Heart left ventricle (tissue), 16 donors: ENCODE measurements around the gene NIBAN1. TPM values are rescaled to one million over a fixed set of nuclear protein-coding genes. Genes with fewer than 3 reads are reported as not detected.
A peak's percentile ranks its signal among the peaks of the same experiment; 100 is the strongest.

ENCODE experiments used
- ATAC-seq, 4 donors: fragments of 200-7000 bp; cut with Tn5 transposase; one replicate each; pipeline ENCODE4 v1.9.1; 2020 to 2022; ENCODE audit warnings: moderate library complexity in 4 of 4, mild to moderate bottlenecking in 3 of 4, moderate number of reproducible peaks in 1 of 4
- DNase-seq, 5 donors: peaks; one replicate each; pipeline ENCODE4 v3.0.0-alpha.2; 2020
- H3K27ac ChIP-seq, 12 donors: fragments of 200-600 bp; sonication (generic) in 4 of 12; one replicate each; pipeline versions ENCODE4 v1.5.0 to v1.8.0; 2016 to 2022; ENCODE audit warnings: mild to moderate bottlenecking in 2 of 12
- H3K27me3 ChIP-seq, 9 donors: fragments of 200-600 bp; sonication (generic) in 2 of 9; one replicate each; pipeline versions ENCODE4 v1.5.1 to v1.8.0; 2016 to 2022; ENCODE audit warnings: mild to moderate bottlenecking in 3 of 9
- H3K36me3 ChIP-seq, 9 donors: fragments of 200-600 bp; sonication (generic) in 2 of 9; one replicate each; pipeline versions ENCODE4 v1.5.0 to v1.8.0; 2018 to 2022; ENCODE audit warnings: mild to moderate bottlenecking in 2 of 9
- H3K4me1 ChIP-seq, 12 donors: fragments of 200-600 bp; sonication (generic) in 4 of 12; one replicate each; pipeline versions ENCODE4 v1.5.0 to v1.8.0; 2016 to 2022; ENCODE audit warnings: mild to moderate bottlenecking in 3 of 12
- H3K4me3 ChIP-seq, 12 donors: fragments of 200-600 bp; sonication (generic) in 4 of 12; one replicate each; pipeline versions ENCODE4 v1.5.0 to v1.8.0; 2017 to 2022; ENCODE audit warnings: mild to moderate bottlenecking in 9 of 12, moderate library complexity in 4 of 12
- H3K9me3 ChIP-seq, 12 donors: fragments of 200-600 bp; sonication (generic) in 4 of 12; one replicate each; pipeline versions ENCODE4 v1.5.0 to v1.8.0; 2016 to 2022; ENCODE audit warnings: mild to moderate bottlenecking in 1 of 12
- POLR2A ChIP-seq, 2 donors: fragments of 450-650 bp; IDR thresholded peaks; one replicate each; pipeline ENCODE4 v1.6.1; 2017; ENCODE audit warnings: antibody characterized with exemption in 2 of 2, mild to moderate bottlenecking in 2 of 2, moderate library complexity in 2 of 2
- WGBS, 4 donors: extraction: QIAGEN DNeasy Blood & Tissue Kit in 2 of 4; methylation state at CpG; one replicate each; pipeline versions ENCODE4 v1.1.5 to v1.1.7; 2013 to 2018; 5-methylcytosine and 5-hydroxymethylcytosine counted together
- intact Hi-C, 10 donors: fragments of 100-400 bp; cut with DNase I; formaldehyde crosslinking; loops; one replicate each; pipeline versions ENCODE4 v1.11.1 to v1.14.2; 2022
- polyA plus RNA-seq, 2 donors: library from polyadenylated mRNA; stranded (reverse); fragments of 200-250 nt; gene quantifications; one replicate each; pipeline ENCODE4 v1.2.3, GENCODE V29; 2013
- total RNA-seq, 9 donors: library from RNA; depleted of rRNA in 2 of 9; stranded (reverse); fragments of >200 nt in 2 of 9; fragmentation: NEBNext Ultra II Directional in 3 of 9; extraction: Animal tissue kit (Norgen Biotek cat#: 25700) in 3 of 9; gene quantifications; one replicate each; pipeline versions ENCODE4 v1.1.0 to v1.2.4, GENCODE V29; 2016 to 2023
- TF ChIP-seq, protein P1 (sequence below), 12 donors: fragments of 200-600 bp; sonication (generic) in 4 of 12; IDR thresholded peaks; one replicate each; pipeline versions ENCODE4 v1.5.0 to v1.8.0; 2018 to 2022; ENCODE audit warnings: antibody characterized with exemption in 12 of 12, mild to moderate bottlenecking in 5 of 12
- donor health status: ischemic (EF 13 %, LVEDD 7.1; RV severe dilation, severe dysfunction).
- donor health status: healthy with polysubstance abuse.
- donor health status: DM: no; HTN: yes; CAD: no.
- donor health status: DM: no; HTN: no; CAD: no.
- donor health status: ischemic (EF 25% LVEDD 6.9; RV normal size, moderate dysfunction).
- donor health status: ischemic (EF 25% LVEDD 5.7; RV mildly dilated, moderate dysfunction).
- donor health status: healthy.
- donor health status: DM: yes; HTN: yes; CAD: no.
- donor health status: ischemic (EF 35%, LVEDD 5.7; RV mildly dilated, moderate dysfunction).
- donor health status: nonischemic (EF 11% LVEDD 7.7; RV severe dilation, severe dysfunction).
- donor health status: DM: yes; HTN: yes; CAD: no.
- donor health status: PGD.
- donor health status: ischemic (EF 29% LVEDD 5.4; RV normal size, mild dysfunction).
- donor health status: nonischemic (EF 23%, LVEDD 6.1; RV moderate dilation, normal function).

Gene NIBAN1
- total and polyA plus RNA-seq, 11 donors, result 86.0 to 609 (median 278) TPM

DNA sequence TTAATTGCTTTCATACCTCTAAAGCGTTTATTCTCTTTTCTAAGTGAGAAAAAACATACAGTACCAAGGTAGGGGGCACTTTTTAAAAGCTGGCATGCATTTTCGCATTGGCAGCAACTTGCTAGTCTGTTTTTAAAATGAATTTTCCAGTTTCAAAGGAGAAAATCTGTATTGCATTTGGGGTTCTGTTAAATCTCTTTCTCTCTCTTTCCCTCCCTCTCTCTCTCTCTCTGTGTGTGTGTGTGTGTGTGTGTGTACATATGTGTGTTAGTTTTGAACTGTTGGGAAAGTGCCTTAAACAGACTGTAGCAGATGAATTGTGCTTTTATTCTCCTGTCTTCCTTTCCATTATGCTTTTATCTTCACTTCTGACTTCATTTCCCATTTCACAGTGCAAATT is 7.3 kb downstream of the NIBAN1 start:
- DNase-seq (no peak), ATAC-seq (no peak)
- no peak overlapping the region for H3K4me3 ChIP-seq
- no peaks in the 10 kb centered on the region for H3K27me3 ChIP-seq
- H3K27ac ChIP-seq, result peak overlapping the region in 10 of 12 donors; percentile 20 to 56 (median 48)
- intact Hi-C loops, result loop anchor here in 1 of 10 donors (5.0 kb wide), 1 partner anchor 80 kb away; no protein-coding TSS in a partner anchor
- H3K9me3 ChIP-seq, result no peaks in the 10 kb centered on the region
- peaks cover 0 to 15% (median 10%) of the 10 kb centered on the region in 9 donors for H3K36me3 ChIP-seq
- 65 to 78% (median 74%) methylated on average over 2 of the region's 2 CpGs for WGBS, 4 donors
- H3K4me1 ChIP-seq, result peaks cover 0 to 65% (median 36%) of the 10 kb centered on the region in 12 donors
- no peak for TF ChIP-seq POLR2A (IDR thresholded peaks at IDR 0.05)

DNA sequence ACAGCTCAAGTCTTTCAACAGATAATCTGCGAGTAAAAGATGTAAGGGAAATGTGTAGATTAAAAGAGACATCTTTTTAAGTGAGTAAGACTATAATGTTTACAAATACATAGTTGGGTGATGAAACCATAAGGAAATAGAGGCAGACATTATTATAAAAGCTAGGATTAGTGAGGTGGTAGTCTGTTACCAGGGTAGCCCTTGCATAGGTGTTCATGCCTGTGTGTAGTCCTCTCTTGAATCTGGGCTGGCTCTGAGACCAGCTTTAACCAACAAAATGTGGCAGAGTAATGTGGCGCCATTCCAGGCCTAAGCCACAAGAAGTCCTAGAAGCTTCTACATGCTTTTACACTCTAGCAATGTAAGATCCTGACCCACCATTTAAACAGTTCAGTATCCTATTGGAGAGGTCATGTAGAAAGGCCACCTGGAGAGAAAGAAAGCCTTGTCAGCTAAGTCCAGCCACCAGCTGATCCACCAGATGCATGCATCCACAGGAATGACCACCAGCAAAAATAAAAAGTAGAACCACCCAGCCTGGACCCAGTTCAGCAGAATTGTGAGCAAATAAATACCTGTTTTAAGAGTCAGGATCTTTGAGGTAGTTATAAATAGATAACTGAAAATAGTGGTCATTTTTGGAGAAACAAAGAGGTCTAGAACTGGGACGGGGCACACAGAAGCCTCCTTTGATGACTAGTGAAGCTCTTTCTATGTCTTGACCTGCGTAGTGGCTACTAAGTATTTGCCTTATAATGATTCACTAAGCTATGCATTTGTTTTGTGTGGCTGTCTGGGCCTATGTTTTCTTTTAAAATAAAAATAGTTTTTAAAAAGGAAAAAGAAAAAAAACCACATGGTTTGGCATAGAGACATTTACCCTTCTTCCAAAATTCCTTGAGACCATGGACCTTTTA is 8.1 kb downstream of the NIBAN1 start:
- H3K36me3 ChIP-seq, result peaks cover 0 to 21% (median 10%) of the 10 kb centered on the region in 9 donors
- TF ChIP-seq POLR2A (IDR thresholded peaks at IDR 0.05), result no peak
- TF ChIP-seq, protein P1, sequence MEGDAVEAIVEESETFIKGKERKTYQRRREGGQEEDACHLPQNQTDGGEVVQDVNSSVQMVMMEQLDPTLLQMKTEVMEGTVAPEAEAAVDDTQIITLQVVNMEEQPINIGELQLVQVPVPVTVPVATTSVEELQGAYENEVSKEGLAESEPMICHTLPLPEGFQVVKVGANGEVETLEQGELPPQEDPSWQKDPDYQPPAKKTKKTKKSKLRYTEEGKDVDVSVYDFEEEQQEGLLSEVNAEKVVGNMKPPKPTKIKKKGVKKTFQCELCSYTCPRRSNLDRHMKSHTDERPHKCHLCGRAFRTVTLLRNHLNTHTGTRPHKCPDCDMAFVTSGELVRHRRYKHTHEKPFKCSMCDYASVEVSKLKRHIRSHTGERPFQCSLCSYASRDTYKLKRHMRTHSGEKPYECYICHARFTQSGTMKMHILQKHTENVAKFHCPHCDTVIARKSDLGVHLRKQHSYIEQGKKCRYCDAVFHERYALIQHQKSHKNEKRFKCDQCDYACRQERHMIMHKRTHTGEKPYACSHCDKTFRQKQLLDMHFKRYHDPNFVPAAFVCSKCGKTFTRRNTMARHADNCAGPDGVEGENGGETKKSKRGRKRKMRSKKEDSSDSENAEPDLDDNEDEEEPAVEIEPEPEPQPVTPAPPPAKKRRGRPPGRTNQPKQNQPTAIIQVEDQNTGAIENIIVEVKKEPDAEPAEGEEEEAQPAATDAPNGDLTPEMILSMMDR (IDR thresholded peaks at IDR 0.05), result no peak
- H3K4me3 ChIP-seq, result no peak overlapping the region
- no peaks in the 10 kb centered on the region for H3K9me3 ChIP-seq
- 66 to 79% (median 74%) methylated on average over 4 of the region's 4 CpGs for WGBS, 4 donors
- DNase-seq, result no peak
- peak in 2 of 4 donors; percentile 9 to 27 for ATAC-seq
- intact Hi-C loops, result loop anchor here in 1 of 10 donors (5.0 kb wide), 1 partner anchor 79 kb away; no protein-coding TSS in a partner anchor
- peaks cover 0 to 67% (median 33%) of the 10 kb centered on the region in 12 donors for H3K4me1 ChIP-seq
- no peaks in the 10 kb centered on the region for H3K27me3 ChIP-seq
- H3K27ac ChIP-seq, result peak overlapping the region in 11 of 12 donors; percentile 9 to 56 (median 47)

DNA sequence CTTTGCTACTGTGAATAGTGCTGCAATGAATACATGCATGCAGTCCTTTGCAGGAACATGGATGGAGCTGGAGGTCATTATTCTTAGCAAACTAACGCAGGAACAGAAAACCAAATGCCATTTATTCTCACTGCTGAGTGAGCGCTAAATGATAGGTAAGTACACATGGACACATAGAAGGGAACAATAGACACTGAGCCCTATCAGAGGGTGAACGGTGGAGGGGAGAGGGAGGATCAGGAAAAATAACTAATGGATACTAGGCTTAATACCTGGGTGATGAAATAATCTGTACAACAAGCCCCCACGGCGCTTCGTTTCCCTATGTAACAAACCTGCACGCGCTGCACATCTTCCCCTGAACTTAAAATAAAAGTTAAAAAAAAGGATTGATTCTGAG is 8.9 kb downstream of the NIBAN1 start:
- H3K4me1 ChIP-seq, result peaks cover 0 to 62% (median 27%) of the 10 kb centered on the region in 12 donors
- DNase-seq (no peak), ATAC-seq (no peak)
- H3K36me3 ChIP-seq, result peaks cover 0 to 21% (median 10%) of the 10 kb centered on the region in 9 donors
- intact Hi-C loops, result loop anchor here in 1 of 10 donors (5.0 kb wide), 1 partner anchor 78 kb away; no protein-coding TSS in a partner anchor
- TF ChIP-seq, protein P1 (IDR thresholded peaks at IDR 0.05), result no peak
- no peak for TF ChIP-seq POLR2A (IDR thresholded peaks at IDR 0.05)
- H3K9me3 ChIP-seq, result no peaks in the 10 kb centered on the region
- H3K27ac ChIP-seq, result peak overlapping the region in 6 of 12 donors; percentile 6 to 56 (median 49)
- no peaks in the 10 kb centered on the region for H3K27me3 ChIP-seq
- no peak overlapping the region for H3K4me3 ChIP-seq
- 87 to 91% (median 89%) methylated on average over 8 of the region's 8 CpGs for WGBS, 4 donors

DNA sequence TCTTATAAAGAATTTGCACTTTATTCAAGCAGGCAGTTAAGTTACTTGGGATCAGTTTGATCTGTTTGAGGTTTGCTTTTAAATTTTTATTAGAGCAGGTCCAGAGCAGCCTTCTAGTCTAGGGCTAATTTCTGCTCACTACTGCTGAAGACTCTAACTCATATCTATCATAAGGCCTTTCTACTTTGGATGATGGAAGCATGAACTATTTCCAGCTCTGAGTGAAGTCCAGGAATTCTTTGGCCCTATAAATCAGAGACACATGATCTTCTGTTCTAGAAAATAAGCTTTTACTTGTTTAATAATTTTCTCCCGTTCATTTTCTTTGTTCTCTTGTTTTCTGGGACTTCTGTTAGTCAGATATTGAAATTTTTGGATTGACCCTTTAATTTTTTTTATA is 14.7 kb downstream of the NIBAN1 start:
- WGBS, 4 donors, result 41 to 45% (median 42%) methylated on average over 1 of the region's 1 CpG
- ATAC-seq (peak; percentile 66 to 87 (median 84)), DNase-seq (no peak)
- Histone ChIP-seq H3K27ac (peak overlapping the region; percentile 34 to 86 (median 80)), H3K9me3 (no peaks in the 10 kb centered on the region), H3K4me1 (peaks cover 0 to 69% (median 23%) of the 10 kb centered on the region in 12 donors), H3K27me3 (no peaks in the 10 kb centered on the region), H3K4me3 (peak overlapping the region in 1 of 12 donors; percentile 13), H3K36me3 (peaks cover 0 to 9% (median under 1%) of the 10 kb centered on the region in 9 donors)
- intact Hi-C loops, result loop anchor here in 2 of 10 donors (5.0 kb wide), 3 partner anchors 67 to 132 kb away; no protein-coding TSS in a partner anchor
- TF ChIP-seq, protein P1 (IDR thresholded peaks at IDR 0.05), result no peak
